Amniotic stem cell (primary cell): Measurements from ENCODE around the gene SYCP3.
"Not testable (repeated sequence)": the region's sequence is repeated elsewhere in the genome, so short reads cannot be mapped to it uniquely, and the experiment has no call there.

Source experiments
- DNase-seq: peaks from one replicate; lab custom pipeline; 2025; lab: John Stamatoyannopoulos, UW

SYCP3 gene

GRCh38 chr12:101759396-101760047, 20.3 kb upstream of the SYCP3 start:
- DNase-seq, result no peak

GRCh38 chr12:101750152-101750551, 10.9 kb upstream of the SYCP3 start:
- DNase-seq, result no peak

GRCh38 chr12:101749657-101750056, 10.4 kb upstream of the SYCP3 start:
- DNase-seq, result no peak

- DNase-seq, result no peak
Measured at GRCh38 chr12:101748907-101749306, 9.6 kb upstream of the SYCP3 start.

GRCh38 chr12:101747697-101748096, 8.4 kb upstream of the SYCP3 start:
- DNase-seq, result no peak

- DNase-seq, result no peak
Measured at GRCh38 chr12:101746661-101747060, 7.4 kb upstream of the SYCP3 start.

- no peak for DNase-seq
Measured at GRCh38 chr12:101746196-101746595, 6.9 kb upstream of the SYCP3 start.

- no peak for DNase-seq
Measured at GRCh38 chr12:101745481-101745880, 6.2 kb upstream of the SYCP3 start.

GRCh38 chr12:101743724-101744472, 4.6 kb upstream of the SYCP3 start:
- DNase-seq, result no peak

GRCh38 chr12:101743242-101743641, 4.0 kb upstream of the SYCP3 start:
- no peak for DNase-seq

GRCh38 chr12:101740980-101741379, 1.7 kb upstream of the SYCP3 start:
- no peak for DNase-seq

- no peak for DNase-seq
Measured at GRCh38 chr12:101740566-101740965, 1.3 kb upstream of the SYCP3 start.

- DNase-seq, result no peak
Measured at GRCh38 chr12:101737476-101737875, 1.8 kb downstream of the SYCP3 start.

GRCh38 chr12:101734482-101734881, 4.8 kb downstream of the SYCP3 start:
- DNase-seq, result not testable (repeated sequence)

GRCh38 chr12:101733166-101733565, 6.1 kb downstream of the SYCP3 start:
- DNase-seq, result no peak

- no peak for DNase-seq
Measured at GRCh38 chr12:101732318-101732717, 6.9 kb downstream of the SYCP3 start.

- DNase-seq, result no peak
Measured at GRCh38 chr12:101729842-101730241, 9.4 kb downstream of the SYCP3 start.

- no peak for DNase-seq
Measured at GRCh38 chr12:101727098-101727497, 12.2 kb downstream of the SYCP3 start.

GRCh38 chr12:101722392-101722791, 16.9 kb downstream of the SYCP3 start:
- DNase-seq, result no peak

GRCh38 chr12:101720118-101720517, 19.1 kb downstream of the SYCP3 start:
- no peak for DNase-seq

GRCh38 chr12:101719566-101719965, 19.7 kb downstream of the SYCP3 start:
- DNase-seq, result no peak

GRCh38 chr12:101714877-101715444, 24.3 kb downstream of the SYCP3 start:
- DNase-seq, result no peak

- DNase-seq, result no peak
Measured at GRCh38 chr12:101713930-101714329, 25.3 kb downstream of the SYCP3 start.
